CD4-positive, alpha-beta T cell treated with Interleukin-4 for 1 hour (primary cell): ENCODE results near the gene CUL1.

Source experiments
- DNase-seq, 2 donors: peaks; one replicate each; pipeline ENCODE4 v3.0.0-alpha.2; 2020 to 2022

CUL1 gene

DNA sequence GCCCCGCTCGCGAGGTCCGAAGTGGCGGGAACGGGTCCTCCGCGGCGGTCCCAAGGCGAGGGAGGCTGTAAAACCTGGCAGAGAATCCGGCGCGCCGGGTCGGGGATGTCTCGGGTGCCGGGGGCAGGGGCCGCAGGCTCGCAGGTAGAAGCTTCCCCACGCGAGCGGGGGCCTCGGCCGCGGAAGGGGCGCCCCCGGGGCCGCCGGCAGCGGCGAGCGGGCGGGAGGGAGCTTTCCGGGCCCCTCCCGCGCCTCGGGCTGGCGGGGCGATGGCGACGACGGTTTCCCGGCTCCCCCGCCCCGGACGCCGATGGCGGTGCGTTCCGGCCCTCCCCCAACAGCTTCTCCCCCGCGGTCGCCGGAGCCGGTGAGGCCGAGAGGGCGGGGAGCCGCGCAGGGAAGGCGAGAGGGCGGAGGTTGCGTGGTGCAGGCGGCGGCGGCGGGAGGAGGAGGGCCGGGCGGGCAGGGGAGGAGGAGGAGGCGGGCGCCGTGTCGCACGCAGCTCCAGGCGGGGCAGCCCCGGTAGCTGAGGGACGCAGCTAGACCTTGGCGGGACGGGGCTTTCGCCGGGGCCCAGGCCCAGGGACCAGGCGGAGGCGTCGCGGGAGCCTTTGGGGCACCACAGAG, at the start of gene CUL1:
Gene CUL1, plus strand, starts transcription at position 507 of the 627 bp plus-strand sequence. CDS start 31,220 bp downstream, outside the sequence.
- peak; percentile 87 to 90 for DNase-seq

DNA sequence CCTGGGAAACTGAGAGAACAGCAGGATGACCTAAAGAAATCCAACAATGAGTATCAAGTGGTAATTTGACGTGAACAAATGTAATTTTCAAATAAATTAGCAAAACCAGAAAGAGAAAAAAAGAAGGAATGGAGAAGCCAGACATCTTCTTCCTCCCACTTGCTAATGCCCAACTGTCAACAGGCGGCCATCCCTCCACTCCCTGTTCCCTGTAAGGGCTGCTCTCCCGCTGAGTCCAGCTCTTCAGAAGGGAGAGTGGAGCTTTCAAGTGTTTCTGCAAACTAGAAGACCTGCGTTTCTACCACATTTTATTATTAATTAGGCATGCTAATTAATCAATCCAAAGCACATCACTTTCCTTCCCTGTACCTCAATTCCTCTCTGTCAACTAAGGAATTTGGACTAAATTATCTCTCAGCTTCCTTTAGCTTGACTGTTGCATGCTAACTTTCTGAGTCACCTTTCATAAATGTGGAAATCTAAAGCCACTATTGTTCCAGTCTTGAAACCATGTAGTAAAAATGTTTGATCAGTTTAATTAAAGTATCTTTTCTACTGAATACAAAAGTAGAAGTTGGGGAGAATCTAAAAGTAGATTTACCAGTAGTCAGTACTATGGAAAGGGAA, 48.4 kb upstream of the CUL1 start:
- DNase-seq, result no peak

GRCh38 chr7:148652773-148653172, 45.9 kb upstream of the CUL1 start:
- DNase-seq, result no peak

DNA sequence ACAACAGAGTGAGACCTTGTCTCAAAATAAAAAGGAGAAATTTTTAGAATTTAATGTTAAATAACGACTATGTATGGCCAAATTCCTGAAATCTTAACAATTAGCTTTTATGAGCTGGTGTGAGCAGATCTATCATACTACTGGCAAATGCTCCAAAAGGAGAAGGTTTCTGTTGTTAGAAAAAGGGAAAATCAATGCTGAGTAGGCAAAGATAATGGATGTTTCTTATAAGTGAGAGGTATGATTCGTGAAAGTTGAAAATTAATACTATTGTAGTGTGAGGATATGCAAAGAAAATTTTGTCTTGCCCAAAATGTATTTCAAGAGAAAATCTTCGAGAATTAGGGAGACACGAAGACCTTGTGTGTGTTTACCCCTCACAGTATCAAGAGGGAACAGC, 40.8 kb upstream of the CUL1 start:
- no peak for DNase-seq

GRCh38 chr7:148661471-148661870, 37.2 kb upstream of the CUL1 start:
- no peak for DNase-seq

GRCh38 chr7:148662646-148663045, 36.1 kb upstream of the CUL1 start:
- no peak for DNase-seq

DNA sequence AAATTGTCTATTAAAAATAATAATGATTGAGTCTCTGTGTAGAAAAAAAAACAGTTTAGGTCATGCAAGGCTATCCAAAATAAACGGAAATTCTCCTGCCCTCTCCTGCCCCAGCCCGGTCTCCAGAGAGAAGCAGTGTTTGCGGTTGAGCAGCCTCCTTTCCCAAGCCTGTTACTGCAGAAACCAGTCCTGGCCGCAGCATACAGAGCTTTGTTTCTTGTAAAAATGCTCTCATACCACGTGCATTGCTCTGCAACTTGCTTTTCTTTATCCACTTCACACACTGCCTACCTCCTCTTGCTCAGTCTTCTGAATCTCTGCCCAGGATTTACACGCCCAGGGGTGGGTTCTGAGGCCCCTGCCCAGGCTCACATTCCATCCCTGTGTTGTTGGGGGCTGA, 34.4 kb upstream of the CUL1 start:
- DNase-seq, result no peak

GRCh38 chr7:148665221-148665620, 33.5 kb upstream of the CUL1 start:
- no peak for DNase-seq

DNA sequence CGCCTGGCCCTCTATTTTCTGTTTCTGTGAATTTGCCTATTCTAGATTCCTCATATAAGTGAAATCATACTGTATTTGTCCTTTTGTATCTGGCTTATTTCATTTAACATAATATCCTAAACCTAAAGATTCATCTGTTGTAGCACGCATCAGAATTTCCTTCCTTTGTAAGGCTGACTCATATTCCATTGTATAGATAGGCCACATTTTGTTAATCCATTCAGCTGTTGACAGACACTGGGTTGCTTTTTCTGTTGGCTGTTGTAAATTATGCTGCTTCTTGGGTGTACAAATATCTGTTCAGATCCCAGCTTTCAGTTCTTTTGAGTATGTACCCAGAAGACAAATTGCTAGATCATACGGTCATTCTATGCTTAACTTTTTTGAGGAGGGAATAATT, 28.8 kb upstream of the CUL1 start:
- no peak for DNase-seq

DNA sequence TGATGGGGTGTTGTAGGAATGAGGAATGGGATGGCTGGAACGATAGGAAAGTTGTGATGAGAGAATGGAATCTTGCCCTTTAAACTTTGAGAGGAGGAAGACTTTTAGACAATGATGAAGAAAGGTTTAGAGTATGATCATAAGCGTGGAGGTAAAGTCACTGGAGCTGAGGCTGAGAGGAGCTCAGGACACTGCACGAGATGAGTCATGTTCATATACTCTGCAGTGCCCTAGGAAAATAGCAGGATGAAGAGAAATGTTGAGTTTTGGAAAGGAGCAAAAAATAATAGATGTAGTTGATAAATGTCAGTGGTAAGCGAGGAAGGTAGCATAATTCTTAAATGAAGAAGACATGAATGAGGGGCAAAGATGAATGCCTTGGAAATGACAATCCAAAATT, 28.3 kb upstream of the CUL1 start:
- no peak for DNase-seq

DNA sequence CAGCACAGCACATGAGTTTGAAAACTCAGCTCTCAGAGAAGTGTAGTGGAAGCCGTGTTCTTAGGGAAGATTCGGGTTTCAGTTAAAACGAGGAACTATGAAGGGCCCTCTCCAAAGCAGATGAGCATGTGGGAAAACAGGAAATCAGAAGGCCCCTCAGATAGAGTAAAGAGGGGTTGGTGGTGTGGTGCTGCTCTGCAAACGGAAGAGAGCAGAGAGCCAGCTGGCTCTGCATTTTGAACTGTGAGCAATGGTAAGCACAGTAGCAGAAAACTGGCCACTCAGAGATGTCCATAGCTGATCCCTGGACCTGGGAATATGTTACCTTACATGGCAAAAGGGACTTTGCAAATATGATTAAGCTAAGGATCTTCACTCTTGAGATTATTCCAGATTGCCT, 27.9 kb upstream of the CUL1 start:
- no peak for DNase-seq

DNA sequence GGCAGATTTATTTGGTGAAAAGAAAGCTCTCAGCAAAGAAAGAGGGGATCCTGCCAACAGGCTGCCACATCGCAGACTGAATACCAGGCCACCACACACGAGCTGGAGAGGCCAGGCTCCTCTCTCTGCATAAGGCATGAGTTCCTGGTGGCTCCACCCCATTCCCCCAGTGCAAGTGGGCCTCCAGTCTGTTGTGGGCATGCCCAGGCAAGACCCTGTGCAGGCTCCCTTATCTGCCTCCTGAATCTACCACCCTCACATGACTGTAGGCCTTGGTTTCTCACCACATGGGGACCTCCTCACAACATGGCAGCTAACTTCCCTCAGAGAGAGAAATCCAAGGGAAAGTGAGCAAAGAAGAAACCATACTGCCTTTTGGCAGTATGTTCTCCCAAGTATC, 26.7 kb upstream of the CUL1 start:
- no peak for DNase-seq

DNA sequence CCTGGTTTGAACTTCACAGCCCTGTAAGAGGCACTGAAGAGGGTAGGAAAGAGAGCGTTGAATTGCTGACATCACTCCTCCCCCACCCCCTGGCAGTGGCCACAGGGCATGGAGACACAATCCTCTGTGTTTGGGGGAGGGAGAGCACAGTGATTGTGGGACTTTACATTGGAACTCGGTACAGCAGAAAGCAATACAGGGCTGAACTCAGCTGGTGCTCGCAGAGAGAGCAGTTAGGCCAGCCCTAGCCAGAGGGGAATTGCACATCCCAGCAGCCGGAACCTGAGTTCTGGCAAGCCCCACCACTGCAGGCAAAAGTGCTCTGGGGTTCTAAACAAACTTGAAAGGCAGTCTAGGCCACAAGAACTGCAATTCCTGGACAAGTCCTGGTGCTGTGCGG, 24.0 kb upstream of the CUL1 start:
- DNase-seq, result no peak

GRCh38 chr7:148676291-148676690, 22.4 kb upstream of the CUL1 start:
- no peak for DNase-seq

DNA sequence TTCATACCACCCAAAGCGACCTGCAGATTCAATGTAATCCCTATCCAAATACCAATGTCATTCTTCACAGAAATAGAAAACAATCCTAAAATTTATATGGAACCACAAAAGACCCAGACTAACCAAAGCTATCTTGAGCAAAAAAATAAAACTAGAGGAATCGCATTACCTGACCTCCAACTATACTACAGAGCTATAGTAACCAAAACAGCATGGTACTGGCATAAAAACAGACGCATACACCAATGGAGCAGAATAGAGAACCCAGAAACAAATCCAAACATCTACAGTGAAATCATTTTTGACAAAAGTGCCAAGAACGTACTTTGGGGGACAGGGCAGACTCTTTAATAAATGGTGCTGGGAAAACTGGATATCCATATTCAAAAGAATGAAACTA, 16.9 kb upstream of the CUL1 start:
- DNase-seq, result no peak

- no peak for DNase-seq
These were observed 14.3 kb upstream of the CUL1 start for GRCh38 chr7:148684289-148684830.

DNA sequence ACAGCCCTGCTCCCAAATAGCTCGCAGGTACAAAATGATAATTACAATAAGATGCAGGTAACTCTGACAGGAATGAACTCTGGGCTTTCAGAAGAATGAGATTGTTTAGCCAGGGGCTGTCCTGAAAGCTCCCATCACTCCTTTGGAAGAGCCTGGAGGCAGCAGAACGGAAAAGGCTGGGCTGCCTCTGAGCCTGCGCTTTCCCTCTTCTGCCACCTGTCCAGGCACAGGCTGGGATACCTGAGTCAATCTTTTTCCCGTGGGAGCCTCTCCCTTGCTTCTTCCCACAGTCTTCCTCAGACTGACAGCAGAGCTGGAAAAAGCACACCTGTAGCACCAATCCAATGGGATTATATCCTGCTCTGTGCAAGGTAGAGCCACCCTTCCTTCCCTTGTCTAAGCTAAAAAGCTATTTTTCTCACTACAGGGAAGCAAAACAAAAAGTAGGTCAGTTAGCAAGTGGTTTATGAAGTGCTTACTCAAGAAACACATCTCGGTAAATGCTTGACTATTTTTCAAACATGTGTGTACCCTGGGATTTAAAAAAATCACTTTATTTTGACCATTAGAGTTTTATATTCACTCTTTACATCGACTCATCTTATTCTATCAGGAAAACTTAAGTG, 12.3 kb upstream of the CUL1 start:
- no peak for DNase-seq

- DNase-seq, result no peak
These were observed 11.1 kb upstream of the CUL1 start for GRCh38 chr7:148687555-148687954.

- no peak for DNase-seq
These were observed 10.2 kb upstream of the CUL1 start for GRCh38 chr7:148688526-148688925.

DNA sequence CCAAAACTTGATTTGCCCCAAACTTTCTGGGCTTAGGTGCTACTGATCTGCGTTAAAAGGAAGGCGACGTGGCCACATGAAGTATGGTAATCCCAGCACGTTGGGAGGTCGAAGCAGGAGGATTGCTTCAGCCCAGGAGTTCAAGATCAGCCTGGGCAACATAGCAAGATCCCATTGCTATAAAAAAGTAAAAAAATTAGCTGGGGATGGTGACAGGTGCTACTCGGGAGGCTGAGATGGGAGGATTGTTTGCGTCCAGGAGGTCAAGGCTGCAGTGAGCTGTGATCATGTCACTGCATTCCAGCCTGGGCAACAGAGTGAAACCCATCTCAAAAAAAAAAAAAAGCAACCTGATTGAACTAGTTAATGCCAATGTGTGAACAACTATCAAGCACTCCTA, 5.1 kb upstream of the CUL1 start:
- no peak for DNase-seq

DNA sequence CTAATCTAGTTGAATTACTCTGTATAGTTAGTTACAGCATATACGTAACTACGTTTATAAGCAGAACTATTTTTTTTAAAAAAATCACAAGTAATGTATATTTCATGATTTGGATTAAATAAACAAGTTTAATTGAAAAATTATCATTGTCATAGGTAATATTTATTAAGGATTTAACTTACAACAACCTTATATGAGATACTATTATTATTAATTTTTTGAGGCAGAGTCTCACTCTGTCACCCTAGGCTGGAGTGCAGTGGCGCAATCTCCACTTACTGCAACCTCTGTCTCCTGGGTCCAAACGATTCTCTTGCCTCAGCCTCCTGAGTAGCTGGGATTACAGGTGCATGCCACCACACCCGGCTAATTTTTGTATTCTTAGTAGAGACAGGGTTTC, 4.1 kb upstream of the CUL1 start:
- DNase-seq, result no peak

DNA sequence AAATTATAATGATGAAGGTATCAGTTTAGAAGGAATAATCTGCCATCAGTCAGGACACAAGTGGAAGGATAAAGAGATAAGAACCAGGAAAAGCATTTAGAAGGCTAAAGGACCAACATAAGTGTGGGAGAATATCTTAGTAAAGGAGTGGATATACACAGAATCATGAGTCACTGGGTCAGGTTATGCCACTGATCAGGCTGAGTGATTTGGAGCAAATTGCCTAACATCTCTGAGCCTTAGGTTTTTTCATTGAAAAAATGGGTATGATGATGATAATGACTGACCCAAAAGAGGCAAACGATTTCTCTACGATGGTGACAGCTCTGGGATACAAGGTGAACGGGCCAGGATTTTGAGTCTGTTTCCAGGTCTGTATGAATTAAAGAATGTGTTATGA, 2.8 kb upstream of the CUL1 start:
- DNase-seq, result no peak

DNA sequence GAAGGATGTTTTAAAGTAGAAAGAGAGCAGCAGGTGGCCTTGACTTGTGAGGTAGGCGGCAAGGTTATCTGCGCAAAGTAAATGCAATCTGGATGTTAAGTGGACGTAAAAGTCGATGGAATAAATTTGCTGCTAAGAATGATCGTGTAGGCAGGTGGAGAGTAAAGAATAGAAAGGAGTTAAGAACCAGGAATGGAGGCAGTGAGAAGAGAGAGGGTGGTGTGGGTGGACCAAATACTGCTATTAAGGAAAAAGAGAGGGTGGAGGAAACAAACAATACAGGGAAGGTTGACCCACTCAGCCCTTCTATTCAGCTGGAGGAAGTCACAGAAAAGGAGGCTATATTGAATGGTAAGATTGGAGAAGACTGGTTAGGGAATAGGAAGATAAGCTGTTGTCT, 1.9 kb upstream of the CUL1 start:
- DNase-seq, result no peak

- peak; percentile 31 to 49 for DNase-seq
These were observed 1.3 kb upstream of the CUL1 start for GRCh38 chr7:148697256-148698006.
